SJSA1 (cell line): Measurements from ENCODE around the gene HS6ST3. TPM values are rescaled to one million over a fixed set of nuclear protein-coding genes. Genes with fewer than 3 reads are reported as not detected.
"Not testable (repeated sequence)": the region's sequence is repeated elsewhere in the genome, so short reads cannot be mapped to it uniquely, and the experiment has no call there.

Source experiments
- DNase-seq, 2 experiments: peaks; one replicate each; pipeline ENCODE4 v3.0.0-alpha.2; 2015 to 2020; ENCODE audit warnings: low spot score in 2 of 2, low read depth in 1 of 2
- H3K27ac ChIP-seq: fragments of 250-450 bp; sonication (Bioruptor Pico); 2 replicates; pipeline ENCODE4 v1.5.1; 2020; ENCODE audit warnings: mild to moderate bottlenecking, moderate library complexity
- H3K27me3 ChIP-seq: fragments of 250-450 bp; sonication (Bioruptor Pico); replicated peaks from 2 replicates; pipeline ENCODE4 v1.5.1; 2020; ENCODE audit warnings: mild to moderate bottlenecking, moderate library complexity
- H3K36me3 ChIP-seq: fragments of 250-450 bp; sonication (Bioruptor Pico); 2 replicates; pipeline ENCODE4 v1.5.1; 2020; ENCODE audit warnings: mild to moderate bottlenecking
- H3K4me1 ChIP-seq: fragments of 250-450 bp; sonication (Bioruptor Pico); replicated peaks from 2 replicates; pipeline ENCODE4 v1.6.1; 2021; ENCODE audit warnings: mild to moderate bottlenecking
- H3K4me3 ChIP-seq: fragments of 250-450 bp; sonication (Bioruptor Pico); 2 replicates; pipeline ENCODE4 v1.5.1; 2020; ENCODE audit warnings: mild to moderate bottlenecking
- H3K9me3 ChIP-seq: fragments of 250-450 bp; sonication (Bioruptor Pico); replicated peaks from 2 replicates; pipeline ENCODE4 v1.5.1; 2020; ENCODE audit warnings: mild to moderate bottlenecking
- total RNA-seq: library from RNA; depleted of rRNA; stranded (reverse); fragments of >200 nt; shearing (Covaris generic); gene quantifications from 2 replicates; pipeline ENCODE4 v1.2.3, GENCODE V29; 2014

The HS6ST3 gene
- total RNA-seq, 1 experiment from 2014 or later: 0.03 TPM

DNA sequence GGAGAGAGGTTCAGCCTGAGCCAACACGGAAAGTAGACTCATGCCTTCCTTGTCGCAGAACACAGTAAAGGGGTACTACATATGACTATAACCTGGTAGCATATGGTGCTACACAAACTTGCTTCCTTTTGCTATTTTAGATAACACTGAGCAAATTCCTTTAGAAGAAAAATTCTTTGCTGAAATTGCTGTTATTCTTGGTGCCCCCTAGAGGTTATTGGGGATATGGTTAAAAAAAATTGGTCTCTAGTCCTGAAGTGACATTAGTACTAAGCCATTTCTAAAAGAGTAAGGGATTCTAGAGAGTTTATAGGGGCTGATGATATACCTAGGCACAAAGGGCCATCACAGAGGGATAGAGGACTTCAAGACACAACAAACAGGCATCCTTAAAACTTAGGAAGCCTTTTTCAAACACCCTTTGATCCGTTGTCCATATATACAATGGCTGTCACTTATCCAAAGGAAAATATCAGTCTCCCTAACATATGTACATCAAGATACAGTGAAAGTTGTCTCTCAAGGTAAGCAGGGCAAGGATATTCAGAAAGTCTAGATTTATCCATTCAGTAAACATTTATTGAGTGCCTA, 13.9 kb upstream of the HS6ST3 start:
- Histone ChIP-seq H3K36me3 (no peaks in the 10 kb centered on the region), H3K27me3 (peaks cover 83% of the 10 kb centered on the region), H3K4me3 (no peak overlapping the region), H3K9me3 (peaks cover 4% of the 10 kb centered on the region; the same call in 1 of the 2 replicates), H3K4me1 (no peaks in the 10 kb centered on the region), H3K27ac (no peak overlapping the region)
- DNase-seq: peak in 1 of 2 experiments; percentile 64

DNA sequence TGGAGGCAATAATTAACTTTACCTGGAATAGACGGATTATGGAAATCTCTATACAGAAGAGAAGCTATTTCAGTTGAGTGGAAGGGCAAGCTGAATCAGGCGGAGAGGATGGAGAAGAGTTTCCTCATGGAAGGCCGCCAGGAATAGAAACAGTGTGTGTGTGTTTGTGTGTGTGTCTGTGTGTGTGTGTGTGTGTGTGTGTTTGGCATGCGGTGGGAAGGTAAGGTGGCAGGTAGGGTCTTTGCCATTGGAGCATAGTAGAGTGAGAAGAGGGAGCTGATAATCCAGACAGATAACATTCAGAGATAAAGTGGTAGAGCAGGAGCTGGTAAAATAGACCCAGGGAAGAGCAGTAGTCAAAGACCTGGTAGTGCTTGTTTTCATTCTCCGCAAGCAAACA, 9.2 kb upstream of the HS6ST3 start:
- no peak for DNase-seq
- no peak overlapping the region for H3K4me3 ChIP-seq
- H3K9me3 ChIP-seq: 0 out of 2 replicates have a peak, but pooled peaks cover 4% of the 10 kb centered on the region
- no peaks in the 10 kb centered on the region for H3K36me3 ChIP-seq
- no peak overlapping the region for H3K27ac ChIP-seq
- peaks cover 83% of the 10 kb centered on the region for H3K27me3 ChIP-seq
- no peaks in the 10 kb centered on the region for H3K4me1 ChIP-seq

DNA sequence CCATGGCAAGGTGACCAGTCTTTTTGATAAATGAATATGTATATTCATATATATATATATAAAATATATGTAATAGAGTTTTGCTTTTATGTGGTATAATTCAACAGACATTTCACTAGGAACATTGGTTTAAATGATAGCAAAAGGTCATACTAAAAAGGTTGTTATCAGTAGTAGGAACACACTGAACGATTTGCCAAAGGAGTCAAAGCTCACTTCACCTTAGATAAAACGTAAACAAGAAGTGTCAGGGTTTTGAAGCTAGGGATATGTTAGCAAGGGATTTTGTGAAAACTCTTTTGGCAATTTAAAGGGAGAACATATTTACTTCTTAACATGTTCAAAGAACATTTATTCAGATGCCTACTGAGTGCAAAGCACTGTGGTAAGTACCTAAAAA, 8.0 kb upstream of the HS6ST3 start:
- no peak overlapping the region for H3K4me3 ChIP-seq
- DNase-seq: no peak
- H3K36me3 ChIP-seq: no peaks in the 10 kb centered on the region
- no peak overlapping the region for H3K27ac ChIP-seq
- peaks cover 85% of the 10 kb centered on the region for H3K27me3 ChIP-seq
- H3K9me3 ChIP-seq: no peaks in the 10 kb centered on the region
- no peaks in the 10 kb centered on the region for H3K4me1 ChIP-seq

DNA sequence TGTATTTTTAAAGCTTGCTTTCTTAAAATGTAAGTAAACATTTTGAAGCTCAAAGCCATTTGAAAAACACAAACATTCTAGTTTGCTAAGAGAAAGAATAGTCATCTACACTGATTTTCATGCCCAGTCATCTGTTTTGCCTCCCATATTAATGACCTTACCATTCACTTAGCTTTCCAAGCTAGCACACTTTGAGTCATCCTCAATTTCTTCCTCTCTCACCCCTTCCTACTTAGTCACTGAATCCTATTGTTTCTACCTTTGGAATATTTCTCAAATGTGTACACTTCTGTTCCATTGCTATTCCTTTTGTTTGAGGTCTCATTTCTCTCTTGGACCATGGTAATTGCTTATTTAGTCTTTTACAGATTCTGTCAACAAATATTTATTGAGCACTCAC, 7.3 kb upstream of the HS6ST3 start:
- no peaks in the 10 kb centered on the region for H3K4me1 ChIP-seq
- no peak for DNase-seq
- H3K4me3 ChIP-seq: no peak overlapping the region
- H3K9me3 ChIP-seq: no peaks in the 10 kb centered on the region
- H3K36me3 ChIP-seq: no peaks in the 10 kb centered on the region
- H3K27me3 ChIP-seq: peaks cover 86% of the 10 kb centered on the region
- H3K27ac ChIP-seq: no peak overlapping the region

DNA sequence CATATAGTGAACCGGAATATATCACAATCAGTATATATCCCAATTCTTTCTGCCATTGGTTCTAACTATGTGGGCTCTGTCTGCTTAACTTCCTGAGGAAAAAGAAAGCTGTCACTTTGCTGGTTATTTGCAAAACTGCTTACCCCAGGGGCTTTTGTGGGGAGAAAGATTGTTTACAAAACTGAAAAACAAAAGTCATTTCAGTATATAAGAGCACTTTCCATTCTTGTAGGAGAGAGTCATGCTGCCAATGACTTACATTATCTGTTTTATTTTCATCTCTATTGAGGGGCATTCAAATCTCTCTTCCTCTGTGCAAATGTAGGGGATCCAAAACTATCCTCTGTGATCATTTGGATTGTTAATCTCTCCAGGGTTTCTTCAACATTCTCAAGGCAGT, 3.2 kb upstream of the HS6ST3 start:
- Histone ChIP-seq H3K36me3 (no peaks in the 10 kb centered on the region), H3K4me1 (peaks cover 17% of the 10 kb centered on the region), H3K27ac (no peak overlapping the region), H3K4me3 (no peak overlapping the region), H3K27me3 (peaks cover 84% of the 10 kb centered on the region), H3K9me3 (no peaks in the 10 kb centered on the region; the same call in 1 of the 2 replicates)
- no peak for DNase-seq

DNA sequence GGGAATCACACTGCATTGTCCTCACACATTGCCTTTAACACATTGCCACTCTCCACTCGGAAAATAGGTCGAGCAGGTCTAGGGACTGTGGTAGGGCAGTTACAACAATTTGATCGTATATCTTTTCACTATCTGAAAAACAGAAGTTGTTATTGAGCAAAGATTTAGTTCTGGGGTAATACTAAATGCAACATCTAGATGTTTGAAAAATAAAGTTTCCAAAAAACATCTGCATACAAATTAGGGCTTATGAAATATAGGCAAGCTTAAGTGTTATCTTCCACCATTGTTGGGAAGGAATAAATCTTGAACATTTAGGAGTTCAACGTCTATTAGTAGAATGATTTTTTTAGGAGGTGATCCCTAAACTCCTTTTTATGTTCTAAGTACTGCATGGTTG, 768 bp upstream of the HS6ST3 start:
- Histone ChIP-seq H3K27ac (no peak overlapping the region), H3K9me3 (no peaks in the 10 kb centered on the region; the same call in 1 of the 2 replicates), H3K27me3 (peaks cover 94% of the 10 kb centered on the region), H3K4me3 (no peak overlapping the region), H3K36me3 (no peaks in the 10 kb centered on the region), H3K4me1 (peaks cover 17% of the 10 kb centered on the region)
- DNase-seq: no peak

DNA sequence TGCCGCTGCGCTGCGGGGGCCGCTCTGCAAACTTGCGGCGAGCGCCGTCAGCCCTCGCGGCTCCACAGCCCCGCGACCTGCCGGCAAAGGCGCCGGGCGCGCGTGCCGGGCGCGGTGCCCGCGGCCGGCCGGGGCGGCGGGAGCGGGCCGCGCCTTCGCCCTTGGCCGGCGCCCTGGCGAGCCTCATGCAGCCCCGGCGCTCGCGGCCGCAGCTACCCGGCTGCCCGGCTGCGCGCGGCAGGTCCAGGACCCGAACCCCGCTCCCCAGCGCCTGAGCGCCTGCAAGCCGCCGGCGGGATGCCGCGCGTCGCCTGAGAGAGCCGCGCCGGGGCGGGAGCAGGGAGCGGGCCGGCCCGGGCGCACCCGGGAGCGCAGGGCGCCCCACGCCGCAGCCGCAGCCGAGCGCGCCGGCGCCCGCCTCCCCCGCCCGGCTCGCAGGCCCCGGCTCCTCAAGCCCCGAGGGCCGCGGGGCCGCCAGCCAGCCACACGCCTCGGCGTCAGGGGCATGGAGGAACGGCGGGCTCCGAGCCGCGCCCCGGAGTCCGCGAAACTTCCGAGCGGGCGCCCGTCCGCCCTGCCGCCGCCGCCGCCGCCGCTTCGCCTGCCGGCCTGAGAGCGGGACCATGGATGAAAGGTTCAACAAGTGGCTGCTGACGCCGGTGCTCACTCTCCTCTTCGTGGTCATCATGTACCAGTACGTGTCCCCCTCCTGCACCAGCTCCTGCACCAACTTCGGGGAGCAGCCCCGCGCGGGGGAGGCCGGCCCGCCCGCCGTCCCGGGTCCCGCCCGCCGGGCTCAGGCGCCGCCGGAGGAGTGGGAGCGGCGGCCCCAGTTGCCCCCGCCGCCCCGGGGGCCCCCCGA, 564 bp downstream of the HS6ST3 start:
- Histone ChIP-seq H3K4me3 (peak overlapping the region; percentile 18), H3K9me3 (no peaks in the 10 kb centered on the region; the same call in 1 of the 2 replicates), H3K36me3 (no peaks in the 10 kb centered on the region), H3K27me3 (peaks cover 96% of the 10 kb centered on the region), H3K4me1 (peaks cover 17% of the 10 kb centered on the region), H3K27ac (no peak overlapping the region)
- DNase-seq: no peak

DNA sequence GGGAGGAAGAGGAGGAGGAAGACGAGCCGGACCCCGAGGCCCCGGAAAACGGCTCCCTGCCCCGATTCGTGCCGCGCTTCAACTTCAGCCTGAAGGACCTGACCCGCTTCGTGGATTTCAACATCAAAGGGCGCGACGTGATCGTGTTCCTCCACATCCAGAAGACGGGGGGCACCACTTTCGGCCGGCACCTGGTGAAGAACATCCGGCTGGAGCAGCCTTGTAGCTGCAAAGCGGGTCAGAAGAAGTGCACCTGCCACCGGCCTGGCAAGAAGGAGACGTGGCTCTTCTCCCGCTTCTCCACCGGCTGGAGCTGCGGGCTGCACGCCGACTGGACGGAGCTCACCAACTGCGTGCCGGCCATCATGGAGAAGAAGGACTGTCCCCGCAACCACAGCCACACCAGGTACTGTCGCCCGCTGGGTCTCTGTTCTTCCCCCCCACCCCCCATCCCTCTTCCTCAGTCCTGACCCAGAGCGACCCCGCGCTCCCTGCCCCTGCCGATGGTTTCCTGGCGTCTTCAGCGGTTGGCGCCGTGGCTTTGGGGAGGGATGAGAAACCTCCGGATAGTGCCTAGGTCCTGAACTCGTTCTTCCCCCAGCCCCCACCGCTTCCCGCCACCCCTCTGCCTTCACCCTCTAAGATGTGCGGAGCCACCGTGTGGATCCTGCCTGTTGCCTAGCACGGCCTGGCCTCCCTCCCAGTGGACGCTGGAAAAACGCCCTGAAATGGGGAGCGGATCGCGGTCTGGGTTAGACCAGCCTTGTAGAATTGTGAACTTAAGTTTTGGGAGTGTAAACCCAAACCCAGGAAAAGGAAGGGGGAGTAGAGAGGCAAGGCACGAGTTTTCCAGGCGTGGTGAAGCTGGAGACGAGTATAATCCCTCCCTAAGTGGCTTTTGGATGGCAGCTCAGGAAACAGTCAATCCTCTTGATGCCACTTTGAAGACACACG, 1.5 kb downstream of the HS6ST3 start:
- H3K9me3 ChIP-seq: no peaks in the 10 kb centered on the region; the same call in 1 of the 2 replicates
- no peak overlapping the region for H3K4me3 ChIP-seq
- H3K27ac ChIP-seq: no peak overlapping the region
- H3K4me1 ChIP-seq: peaks cover 17% of the 10 kb centered on the region
- peak in 1 of 2 experiments; percentile 75 for DNase-seq
- peaks cover 96% of the 10 kb centered on the region for H3K27me3 ChIP-seq
- H3K36me3 ChIP-seq: no peaks in the 10 kb centered on the region

DNA sequence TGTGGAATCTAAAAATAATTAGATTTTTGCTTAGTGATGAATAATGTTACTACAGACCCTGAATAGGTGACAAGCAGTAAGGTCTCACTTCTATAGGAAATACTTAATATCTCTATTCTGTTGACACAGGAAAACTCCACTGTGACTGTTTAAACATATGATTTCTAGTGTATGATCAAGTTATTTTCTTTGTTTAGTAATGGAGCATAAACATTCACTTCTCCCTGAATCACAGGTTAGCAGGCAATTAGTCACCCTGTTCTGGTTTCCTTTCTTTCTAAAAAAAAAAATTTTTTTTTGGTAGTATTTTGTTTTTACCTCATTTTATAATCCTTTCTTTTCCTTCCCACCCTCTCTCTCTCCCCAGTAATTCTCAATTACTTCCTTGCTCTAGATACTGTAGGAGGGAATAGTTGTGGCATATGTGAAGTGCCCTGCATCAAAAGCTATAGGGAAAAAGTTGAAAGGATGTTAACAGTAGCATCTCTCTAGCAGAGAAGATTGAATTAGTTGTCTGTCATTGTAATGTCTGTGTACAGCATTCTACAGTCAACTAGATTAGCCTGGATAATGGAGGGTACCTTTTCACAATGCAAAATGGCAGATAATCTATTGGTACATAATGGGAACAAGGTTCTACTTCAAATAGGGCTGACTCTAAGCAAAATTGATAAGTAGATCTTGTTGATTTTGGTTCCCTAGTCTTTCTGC, 3.5 kb downstream of the HS6ST3 start:
- peaks cover 17% of the 10 kb centered on the region for H3K4me1 ChIP-seq
- no peaks in the 10 kb centered on the region; the same call in 1 of the 2 replicates for H3K9me3 ChIP-seq
- H3K27ac ChIP-seq: no peak overlapping the region
- no peak for DNase-seq
- peaks cover 96% of the 10 kb centered on the region for H3K27me3 ChIP-seq
- H3K36me3 ChIP-seq: no peaks in the 10 kb centered on the region
- no peak overlapping the region for H3K4me3 ChIP-seq

DNA sequence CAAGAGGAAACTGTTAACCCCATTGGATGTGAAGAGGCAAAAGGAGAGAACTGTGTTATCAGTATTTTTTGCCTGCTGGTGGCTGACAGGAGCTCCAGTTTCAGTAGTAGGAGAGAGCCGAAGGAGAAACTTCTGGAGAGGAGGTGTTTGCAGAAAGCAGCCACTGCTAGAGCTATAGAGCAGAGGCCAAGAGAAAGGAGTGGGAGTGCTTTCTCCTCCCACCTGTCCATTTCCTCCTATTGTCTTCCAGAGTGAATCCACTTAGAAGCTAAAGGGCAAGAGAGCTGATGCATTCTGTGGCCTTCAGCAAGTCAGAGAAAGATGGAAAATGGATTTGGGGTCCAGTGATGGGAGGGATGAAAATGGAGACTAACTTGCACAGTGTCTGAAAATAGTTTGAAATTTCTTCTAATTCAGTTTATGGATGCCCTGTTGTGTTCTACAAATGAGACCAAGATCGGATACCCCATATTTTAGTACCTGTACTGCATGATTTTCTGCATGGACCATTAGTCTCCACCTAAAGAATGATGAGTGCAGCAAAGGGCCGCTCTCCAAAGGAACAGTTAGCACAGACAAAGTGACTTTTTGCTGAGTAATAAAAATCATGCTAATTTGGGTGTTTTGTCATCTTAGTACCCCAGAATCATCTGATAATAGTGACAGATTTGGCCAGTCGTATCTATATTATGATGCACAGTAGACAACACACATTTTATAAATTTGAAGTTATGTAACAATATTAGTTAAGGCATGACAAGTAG, 10.7 kb downstream of the HS6ST3 start:
- Histone ChIP-seq H3K4me3 (no peak overlapping the region), H3K4me1 (no peaks in the 10 kb centered on the region), H3K27ac (no peak overlapping the region), H3K27me3 (peaks cover 87% of the 10 kb centered on the region), H3K9me3 (no peaks in the 10 kb centered on the region), H3K36me3 (no peaks in the 10 kb centered on the region)
- DNase-seq: no peak

DNA sequence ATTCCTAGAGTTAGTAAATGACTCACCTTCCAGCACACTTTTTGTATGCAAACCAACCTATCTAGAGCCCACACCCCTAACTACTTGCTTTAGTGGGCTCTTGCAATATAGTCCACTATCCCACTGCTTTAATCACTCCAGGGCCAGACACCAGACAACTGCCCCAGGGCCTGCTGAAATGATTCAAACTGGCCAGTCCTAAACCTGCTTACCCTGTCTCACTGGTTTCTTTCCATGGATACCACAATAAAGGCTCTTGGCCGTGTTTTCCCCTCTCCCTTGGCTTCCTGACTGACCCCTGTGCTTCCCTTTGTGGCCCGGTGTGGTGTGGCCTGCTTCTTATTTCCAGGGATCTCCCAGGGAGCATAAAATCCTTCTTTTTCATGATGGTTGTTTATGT, 14.6 kb downstream of the HS6ST3 start:
- peaks cover 25% of the 10 kb centered on the region for H3K9me3 ChIP-seq
- H3K27me3 ChIP-seq: peaks cover 64% of the 10 kb centered on the region
- H3K36me3 ChIP-seq: no peaks in the 10 kb centered on the region
- no peak overlapping the region for H3K27ac ChIP-seq
- H3K4me1 ChIP-seq: no peaks in the 10 kb centered on the region
- no peak overlapping the region for H3K4me3 ChIP-seq
- no peak for DNase-seq

DNA sequence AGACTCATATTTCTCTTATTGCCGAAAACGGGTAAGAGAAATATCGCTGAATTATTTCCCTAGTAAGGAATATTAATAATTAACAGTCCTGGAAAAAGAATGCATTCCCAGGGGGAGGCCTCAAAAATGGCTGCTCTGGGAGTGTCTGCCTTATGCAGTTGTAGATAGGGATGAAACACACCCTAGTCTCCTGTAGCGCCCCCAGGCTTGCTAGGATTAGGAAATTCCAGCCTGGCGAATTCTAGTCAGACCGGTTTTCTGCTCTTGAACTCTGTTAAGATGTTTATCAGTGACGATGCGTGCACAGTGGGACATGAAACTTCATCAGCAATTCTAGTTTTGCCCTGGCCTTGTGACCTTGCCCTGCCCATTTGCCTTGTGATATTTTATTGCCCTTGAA, 18.2 kb downstream of the HS6ST3 start:
- not testable (repeated sequence) for H3K36me3 ChIP-seq, H3K4me1 ChIP-seq, H3K27ac ChIP-seq, H3K4me3 ChIP-seq, DNase-seq
- H3K9me3 ChIP-seq: peaks cover 25% of the 10 kb centered on the region
- peaks cover 36% of the 10 kb centered on the region for H3K27me3 ChIP-seq
